NCI-H1694 treated with DMSO at 0.1 percent for 48 hours (cell line): ENCODE measurements around the gene CCDC196.
A peak's percentile ranks its signal among the peaks of the same experiment; 100 is the strongest.

Experiments used
- DNase-seq: peaks from one replicate; lab custom pipeline; 2025; lab: John Stamatoyannopoulos, UW

CCDC196 gene

GRCh38 chr14:66485910-66486421, at the start of gene CCDC196:
TSS of gene CCDC196 (plus strand) at chr14:66486371. CDS start at chr14:66486503, 132 bp downstream.
- no peak for DNase-seq

GRCh38 chr14:66440801-66441200, 45.4 kb upstream of the CCDC196 start:
- DNase-seq = no peak

- DNase-seq = peak; percentile 7
Measured at GRCh38 chr14:66442953-66443571, 43.1 kb upstream of the CCDC196 start.

GRCh38 chr14:66443785-66444184, 42.4 kb upstream of the CCDC196 start:
- DNase-seq = no peak

GRCh38 chr14:66444271-66444927, 41.8 kb upstream of the CCDC196 start:
- DNase-seq = peak; percentile 57

- DNase-seq = peak; percentile 86
Measured at GRCh38 chr14:66445936-66446335, 40.2 kb upstream of the CCDC196 start.

GRCh38 chr14:66453469-66453868, 32.7 kb upstream of the CCDC196 start:
- no peak for DNase-seq

GRCh38 chr14:66459603-66460002, 26.6 kb upstream of the CCDC196 start:
- DNase-seq = no peak

GRCh38 chr14:66464261-66464660, 21.9 kb upstream of the CCDC196 start:
- no peak for DNase-seq

- DNase-seq = no peak
Measured at GRCh38 chr14:66468778-66469367, 17.3 kb upstream of the CCDC196 start.

GRCh38 chr14:66471584-66471983, 14.6 kb upstream of the CCDC196 start:
- no peak for DNase-seq

GRCh38 chr14:66472251-66472650, 13.9 kb upstream of the CCDC196 start:
- DNase-seq = no peak

- no peak for DNase-seq
Measured at GRCh38 chr14:66473223-66473622, 12.9 kb upstream of the CCDC196 start.

GRCh38 chr14:66476964-66477363, 9.2 kb upstream of the CCDC196 start:
- DNase-seq = peak; percentile 26

- DNase-seq = no peak
Measured at GRCh38 chr14:66477567-66477966, 8.6 kb upstream of the CCDC196 start.

- DNase-seq = no peak
Measured at GRCh38 chr14:66482873-66483272, 3.3 kb upstream of the CCDC196 start.

- DNase-seq = no peak
Measured at GRCh38 chr14:66483322-66483721, 2.8 kb upstream of the CCDC196 start.

GRCh38 chr14:66485029-66485428, 1.1 kb upstream of the CCDC196 start:
- no peak for DNase-seq

- DNase-seq = no peak
Measured at GRCh38 chr14:66487164-66487563, 993 bp downstream of the CCDC196 start.

GRCh38 chr14:66490143-66491111, 4.3 kb downstream of the CCDC196 start:
- DNase-seq = no peak

GRCh38 chr14:66493750-66494149, 7.6 kb downstream of the CCDC196 start:
- no peak for DNase-seq
